Spleen (tissue), 13 donors: ENCODE data around the gene MAP3K5. TPM values are rescaled to one million over a fixed set of nuclear protein-coding genes. Genes with fewer than 3 reads are reported as not detected.
A peak's percentile ranks its signal among the peaks of the same experiment; 100 is the strongest.

Experiments used
- DNase-seq: peaks from one replicate; pipeline ENCODE4 v3.0.0-alpha.2; 2020
- H3K27ac ChIP-seq, 8 donors: fragments of 200-600 bp; sonication (generic) in 7 of 8; 1 replicate in 4 of 8; 2 replicates in 4 of 8; pipeline versions ENCODE4 v1.5.0 to v1.8.0; 2016 to 2021; ENCODE audit warnings: inconsistent platforms in 4 of 8, mild to moderate bottlenecking in 4 of 8, moderate library complexity in 1 of 8
- H3K27me3 ChIP-seq, 7 donors: fragments of 200-600 bp; sonication (generic) in 6 of 7; replicated peaks in 1 of 7; 1 replicate in 4 of 7; 2 replicates in 3 of 7; pipeline versions ENCODE4 v1.5.0 to v1.8.0; 2016 to 2021; ENCODE audit warnings: inconsistent platforms in 3 of 7, mild to moderate bottlenecking in 1 of 7
- H3K36me3 ChIP-seq, 6 donors: fragments of 200-600 bp; sonication (generic) in 5 of 6; 1 replicate in 4 of 6; 2 replicates in 2 of 6; pipeline versions ENCODE4 v1.5.0 to v1.8.0; 2016 to 2021; ENCODE audit warnings: inconsistent platforms in 2 of 6
- H3K4me1 ChIP-seq, 6 donors: fragments of 200-600 bp; sonication (generic) in 5 of 6; 1 replicate in 3 of 6; 2 replicates in 3 of 6; pipeline versions ENCODE4 v1.5.0 to v1.8.0; 2016 to 2021; ENCODE audit warnings: inconsistent platforms in 3 of 6
- H3K4me3 ChIP-seq, 8 donors: fragments of 200-600 bp; sonication (generic) in 7 of 8; 1 replicate in 4 of 8; 2 replicates in 4 of 8; pipeline versions ENCODE4 v1.5.0 to v1.8.0; 2016 to 2021; ENCODE audit warnings: inconsistent platforms in 4 of 8, mild to moderate bottlenecking in 4 of 8, moderate library complexity in 2 of 8
- H3K9me3 ChIP-seq, 8 donors: fragments of 200-600 bp; sonication (generic) in 7 of 8; 1 replicate in 4 of 8; 2 replicates in 4 of 8; pipeline versions ENCODE4 v1.5.0 to v1.8.0; 2016 to 2021; ENCODE audit warnings: inconsistent platforms in 4 of 8
- POLR2A ChIP-seq, 3 donors: fragments of 450-650 bp; IDR thresholded peaks; one replicate each; pipeline ENCODE4 v1.5.1; 2017; ENCODE audit warnings: antibody characterized with exemption in 3 of 3, mild to moderate bottlenecking in 1 of 3
- POLR2AphosphoS5 ChIP-seq, 3 donors: sonication (generic); formaldehyde crosslinking; IDR thresholded peaks; one replicate each; pipeline ENCODE4 v1.5.1; 2017; ENCODE audit warnings: antibody characterized with exemption in 3 of 3
- WGBS, 5 donors: extraction: QIAGEN DNeasy Blood & Tissue Kit in 3 of 5; methylation state at CpG; one replicate each; pipeline versions ENCODE4 v1.1.5 to v1.1.7; 2013 to 2018; 5-methylcytosine and 5-hydroxymethylcytosine counted together
- intact Hi-C: fragments of 100-400 bp; cut with DNase I; formaldehyde crosslinking; loops from one replicate; pipeline ENCODE4 v1.15.0; 2023; ENCODE audit warnings: low total_unique reads
- long read RNA-seq, 2 donors: transcript quantifications; one replicate each; lab custom pipeline, GENCODE V29; 2026
- polyA plus RNA-seq, 3 donors: library from polyadenylated mRNA; stranded (reverse); fragments of 200-250 nt; gene quantifications; one replicate each; pipeline ENCODE4 v1.2.1, GENCODE V29; 2013
- total RNA-seq, 7 donors: library from RNA; depleted of rRNA in 3 of 7; stranded (reverse); fragments of >200 nt in 3 of 7; fragmentation: NEBNext Ultra II Directional in 4 of 7; extraction: Animal tissue kit (Norgen Biotek cat#: 25700) in 4 of 7; gene quantifications; one replicate each; pipeline versions ENCODE4 v1.1.0 to v1.2.1, GENCODE V29; 2016 to 2021
- TF ChIP-seq, protein P1 (sequence below), 11 experiments: fragments of 200-600 bp in 7 of 11; fragments of 450-650 bp in 4 of 11; sonication (generic) in 4 of 11; IDR thresholded peaks in 8 of 11; conservative IDR thresholded peaks in 3 of 11; 1 replicate in 7 of 11; 2 replicates in 4 of 11; pipeline versions ENCODE4 v1.4.0 to v1.8.0; 2016 to 2021; ENCODE audit warnings: antibody characterized with exemption in 11 of 11, inconsistent platforms in 4 of 11, mild to moderate bottlenecking in 1 of 11
- donor health status: healthy with polysubstance abuse.
- donor health status: DM: no; HTN: no; CAD: no; lungs with moderate emphysema.
- donor health status: DM: no; HTN: no; CAD: no.
- donor health status: Bipolar disorder and iron deficiency.
- donor health status: healthy.
- donor health status: DM: no; HTN: no; CAD: no.
- donor health status: DM: yes; HTN: yes; CAD: no.

The MAP3K5 gene, protein sequence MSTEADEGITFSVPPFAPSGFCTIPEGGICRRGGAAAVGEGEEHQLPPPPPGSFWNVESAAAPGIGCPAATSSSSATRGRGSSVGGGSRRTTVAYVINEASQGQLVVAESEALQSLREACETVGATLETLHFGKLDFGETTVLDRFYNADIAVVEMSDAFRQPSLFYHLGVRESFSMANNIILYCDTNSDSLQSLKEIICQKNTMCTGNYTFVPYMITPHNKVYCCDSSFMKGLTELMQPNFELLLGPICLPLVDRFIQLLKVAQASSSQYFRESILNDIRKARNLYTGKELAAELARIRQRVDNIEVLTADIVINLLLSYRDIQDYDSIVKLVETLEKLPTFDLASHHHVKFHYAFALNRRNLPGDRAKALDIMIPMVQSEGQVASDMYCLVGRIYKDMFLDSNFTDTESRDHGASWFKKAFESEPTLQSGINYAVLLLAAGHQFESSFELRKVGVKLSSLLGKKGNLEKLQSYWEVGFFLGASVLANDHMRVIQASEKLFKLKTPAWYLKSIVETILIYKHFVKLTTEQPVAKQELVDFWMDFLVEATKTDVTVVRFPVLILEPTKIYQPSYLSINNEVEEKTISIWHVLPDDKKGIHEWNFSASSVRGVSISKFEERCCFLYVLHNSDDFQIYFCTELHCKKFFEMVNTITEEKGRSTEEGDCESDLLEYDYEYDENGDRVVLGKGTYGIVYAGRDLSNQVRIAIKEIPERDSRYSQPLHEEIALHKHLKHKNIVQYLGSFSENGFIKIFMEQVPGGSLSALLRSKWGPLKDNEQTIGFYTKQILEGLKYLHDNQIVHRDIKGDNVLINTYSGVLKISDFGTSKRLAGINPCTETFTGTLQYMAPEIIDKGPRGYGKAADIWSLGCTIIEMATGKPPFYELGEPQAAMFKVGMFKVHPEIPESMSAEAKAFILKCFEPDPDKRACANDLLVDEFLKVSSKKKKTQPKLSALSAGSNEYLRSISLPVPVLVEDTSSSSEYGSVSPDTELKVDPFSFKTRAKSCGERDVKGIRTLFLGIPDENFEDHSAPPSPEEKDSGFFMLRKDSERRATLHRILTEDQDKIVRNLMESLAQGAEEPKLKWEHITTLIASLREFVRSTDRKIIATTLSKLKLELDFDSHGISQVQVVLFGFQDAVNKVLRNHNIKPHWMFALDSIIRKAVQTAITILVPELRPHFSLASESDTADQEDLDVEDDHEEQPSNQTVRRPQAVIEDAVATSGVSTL (N-terminal part only)
- total RNA-seq = 10 to 100 TPM; 28.8 to 55.0 (median 39.3) TPM
- polyA plus RNA-seq = 1 to 10 TPM; 7.2 to 9.8 (median 8.4) TPM
- long read RNA-seq, donor 1, full-length matches to known transcripts = 1 of 1 reads
- long read RNA-seq, donor 1, partial matches to known transcripts = 0 of 1 reads
- long read RNA-seq, donor 1, other reads (novel, unspliced or antisense) = 0 of 1 reads
- long read RNA-seq, donor 2, full-length matches to known transcripts = 1 of 8 reads
- long read RNA-seq, donor 2, partial matches to known transcripts = 7 of 8 reads
- long read RNA-seq, donor 2, other reads (novel, unspliced or antisense) = 0 of 8 reads

DNA sequence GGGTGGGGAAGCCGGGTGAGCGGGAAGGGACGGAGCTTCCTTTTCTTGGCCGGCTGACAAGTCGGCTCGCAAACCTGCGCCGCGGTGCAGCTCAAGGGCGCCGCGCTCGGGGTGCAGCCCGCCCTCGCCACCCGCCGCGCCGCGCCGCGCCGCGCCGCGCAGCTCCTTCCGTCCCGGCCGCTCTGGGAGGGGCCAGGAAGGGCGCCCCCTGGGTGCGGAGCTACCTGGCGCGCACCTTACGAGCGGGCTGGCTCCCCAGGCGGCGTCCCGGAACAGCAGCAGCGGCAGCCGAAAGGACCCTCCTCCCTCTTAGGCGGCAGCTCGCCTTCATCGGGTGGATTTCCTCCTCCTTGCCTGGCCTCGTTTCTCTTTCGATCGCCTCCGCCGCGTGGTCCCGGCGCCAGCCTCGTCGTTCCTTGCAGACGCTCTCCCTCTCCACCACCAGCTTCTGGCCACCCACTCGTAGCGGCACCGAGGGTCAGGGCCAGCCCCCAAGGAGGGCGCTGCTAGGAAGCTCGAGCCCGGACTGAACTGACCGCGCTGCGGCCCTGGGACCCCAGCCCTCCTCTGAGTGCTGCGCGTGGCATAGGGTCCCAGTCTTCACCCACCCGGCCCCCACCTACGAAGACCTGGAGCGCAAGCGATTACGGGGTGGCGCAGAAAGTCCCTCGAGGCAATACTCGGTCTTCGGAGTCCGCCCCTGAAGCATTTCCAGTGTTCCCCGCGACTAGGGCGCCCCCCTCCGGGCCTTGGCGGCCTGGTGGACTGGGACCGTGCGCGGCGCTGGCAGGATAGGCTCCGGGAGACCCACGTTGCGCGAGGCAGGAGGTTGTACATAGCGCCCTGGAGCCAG, at the start of gene MAP3K5:
MAP3K5 (minus strand) TSS at position 68 of the 853 bp plus-strand sequence. CDS start 320 bp downstream, outside the sequence.
- Histone ChIP-seq H3K9me3 (no peaks in the 10 kb centered on the region), H3K4me3 (peak within 1 kb of the TSS; percentile 83 to 93 (median 90)), H3K27ac (peak within 1 kb of the TSS; percentile 95 to 99 (median 96)), H3K36me3 (no peaks in the 10 kb centered on the region), H3K27me3 (no peaks in the 10 kb centered on the region), H3K4me1 (peaks cover 36 to 51% (median 41%) of the 10 kb centered on the region in 6 donors)
- TF ChIP-seq POLR2A (IDR thresholded peaks at IDR 0.05) (peak in 1 of 3 donors; percentile 40), POLR2AphosphoS5 (IDR thresholded peaks at IDR 0.05) (peak; percentile 70 to 87 (median 79))
- TF ChIP-seq, protein P1, sequence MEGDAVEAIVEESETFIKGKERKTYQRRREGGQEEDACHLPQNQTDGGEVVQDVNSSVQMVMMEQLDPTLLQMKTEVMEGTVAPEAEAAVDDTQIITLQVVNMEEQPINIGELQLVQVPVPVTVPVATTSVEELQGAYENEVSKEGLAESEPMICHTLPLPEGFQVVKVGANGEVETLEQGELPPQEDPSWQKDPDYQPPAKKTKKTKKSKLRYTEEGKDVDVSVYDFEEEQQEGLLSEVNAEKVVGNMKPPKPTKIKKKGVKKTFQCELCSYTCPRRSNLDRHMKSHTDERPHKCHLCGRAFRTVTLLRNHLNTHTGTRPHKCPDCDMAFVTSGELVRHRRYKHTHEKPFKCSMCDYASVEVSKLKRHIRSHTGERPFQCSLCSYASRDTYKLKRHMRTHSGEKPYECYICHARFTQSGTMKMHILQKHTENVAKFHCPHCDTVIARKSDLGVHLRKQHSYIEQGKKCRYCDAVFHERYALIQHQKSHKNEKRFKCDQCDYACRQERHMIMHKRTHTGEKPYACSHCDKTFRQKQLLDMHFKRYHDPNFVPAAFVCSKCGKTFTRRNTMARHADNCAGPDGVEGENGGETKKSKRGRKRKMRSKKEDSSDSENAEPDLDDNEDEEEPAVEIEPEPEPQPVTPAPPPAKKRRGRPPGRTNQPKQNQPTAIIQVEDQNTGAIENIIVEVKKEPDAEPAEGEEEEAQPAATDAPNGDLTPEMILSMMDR (IDR thresholded peaks at IDR 0.05 in 8 of 11, conservative IDR thresholded peaks at IDR 0.05 in 3 of 11) = peak; percentile 74 to 95 (median 90)
- WGBS, 5 donors = 0 to 2% (median 0%) methylated on average over 51 to 89 of the region's 89 CpGs
- intact Hi-C loops = loop anchor here (2.0 kb wide), 1 partner anchor 148 kb away; no protein-coding TSS in a partner anchor
- peak; percentile 99 for DNase-seq

DNA sequence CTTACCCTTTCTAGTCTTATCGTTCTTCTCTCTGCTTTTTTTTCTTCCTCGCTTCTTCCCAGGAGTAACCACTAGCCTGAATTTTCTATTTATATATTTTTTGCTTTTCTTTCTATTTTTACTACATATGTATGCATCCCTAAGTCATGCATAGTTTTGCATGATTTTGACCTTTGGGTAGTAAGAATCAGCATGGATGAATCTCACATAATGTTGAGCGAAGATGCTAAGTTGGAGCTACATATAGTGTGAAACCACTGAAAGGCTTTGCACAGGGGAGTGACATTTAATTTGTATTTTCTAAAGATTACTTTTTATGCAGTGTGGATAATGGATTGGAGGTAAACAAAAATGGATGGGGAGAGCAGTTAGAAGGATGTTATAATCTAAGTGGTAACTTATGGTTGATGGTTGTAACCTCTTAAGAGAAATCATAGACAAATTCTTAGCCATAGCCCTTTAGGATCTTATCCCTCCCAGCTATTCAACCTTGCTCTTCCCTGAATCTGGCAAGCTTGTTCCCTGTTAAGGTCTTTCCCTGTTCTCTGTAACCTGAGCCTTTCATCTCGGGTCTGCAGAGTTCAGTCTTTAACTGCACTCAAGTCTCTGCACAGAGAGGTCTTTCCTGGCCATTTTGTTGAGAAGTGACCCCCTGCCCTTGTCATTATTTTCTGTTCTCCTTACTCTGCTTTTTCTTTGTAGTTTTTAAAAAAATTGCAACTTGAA, 48.2 kb upstream of the MAP3K5 start:
- intact Hi-C loops = no loop called here
- 91 to 94% (median 93%) methylated on average over 4 of the region's 4 CpGs for WGBS, 5 donors

More for the DNA sequence above, 48.2 kb upstream of the MAP3K5 start:
- TF ChIP-seq POLR2AphosphoS5 (IDR thresholded peaks at IDR 0.05) = no peak
- TF ChIP-seq, protein P1 (IDR thresholded peaks at IDR 0.05 in 8 of 11, conservative IDR thresholded peaks at IDR 0.05 in 3 of 11) = no peak
- no peak for TF ChIP-seq POLR2A (IDR thresholded peaks at IDR 0.05)
- H3K4me3 ChIP-seq = no peak overlapping the region
- H3K27me3 ChIP-seq = no peaks in the 10 kb centered on the region
- no peak overlapping the region for H3K27ac ChIP-seq
- DNase-seq = no peak
- peaks cover 0 to 13% (median 2%) of the 10 kb centered on the region in 6 donors for H3K36me3 ChIP-seq
- H3K9me3 ChIP-seq = no peaks in the 10 kb centered on the region
- H3K4me1 ChIP-seq = no peaks in the 10 kb centered on the region
